OCI-LY7 (cell line): Measurements from ENCODE around the gene CCNB1IP1. TPM values are rescaled to one million over a fixed set of nuclear protein-coding genes. Genes with fewer than 3 reads are reported as not detected.

Source experiments
- BruUV-seq: library from RNA; stranded (reverse); fragments of 400-500 nt; replicated peaks from 2 replicates; lab custom pipeline; 2021; lab: Mats Ljungman, UMichigan
- CTCF ChIA-PET: fragments of 300-600 bp; sonication (Branson Sonifier 250); formaldehyde crosslinking; loops from one replicate; lab custom pipeline; 2022; ENCODE audit warnings: antibody characterized with exemption; ENCODE audit not compliant: unreplicated experiment; lab: Charles Lee
- POLR2A ChIA-PET: fragments of 300-600 bp; sonication (Branson Sonifier 250); formaldehyde crosslinking; loops from one replicate; lab custom pipeline; 2022; ENCODE audit warnings: antibody characterized with exemption; lab: Charles Lee
- DNase-seq: peaks from one replicate; pipeline ENCODE4 v3.0.0-alpha.2; 2015; ENCODE audit warnings: low spot score
- H2AFZ ChIP-seq: fragments of 200-600 bp; sonication (generic), shearing (Covaris generic); 2 replicates; pipeline ENCODE4 v1.6.1; 2014; ENCODE audit warnings: mild to moderate bottlenecking, antibody characterized with exemption, low read length, moderate library complexity
- H3K27ac ChIP-seq: fragments of 200-600 bp; sonication (generic); 2 replicates; pipeline ENCODE4 v1.5.1; 2014; ENCODE audit warnings: mixed run types, low read depth, mild to moderate bottlenecking, moderate library complexity, low read length, inconsistent platforms; ENCODE audit not compliant: poor library complexity, severe bottlenecking
- H3K36me3 ChIP-seq: fragments of 200-600 bp; sonication (generic); 2 replicates; pipeline ENCODE4 v1.6.1; 2014; ENCODE audit warnings: mild to moderate bottlenecking, antibody characterized with exemption, low read length, moderate library complexity, mixed read lengths; ENCODE audit not compliant: insufficient read depth
- H3K4me1 ChIP-seq: fragments of 200-600 bp; sonication (generic); 2 replicates; pipeline ENCODE4 v1.5.1; 2014; ENCODE audit warnings: mild to moderate bottlenecking, low read length; ENCODE audit not compliant: insufficient read depth, poor library complexity, severe bottlenecking
- H3K4me2 ChIP-seq: fragments of 200-600 bp; sonication (generic); 2 replicates; pipeline ENCODE4 v1.6.1; 2014; ENCODE audit warnings: mild to moderate bottlenecking, low read length
- H3K4me3 ChIP-seq: fragments of 200-600 bp; sonication (generic); 2 replicates; pipeline ENCODE4 v1.5.1; 2014; ENCODE audit warnings: mild to moderate bottlenecking, low read depth, low read length; ENCODE audit not compliant: poor library complexity, severe bottlenecking
- H3K79me2 ChIP-seq: fragments of 200-600 bp; sonication (generic); 2 replicates; pipeline ENCODE4 v1.6.1; 2016; ENCODE audit warnings: low read depth, mild to moderate bottlenecking, low read length, moderate library complexity, mixed read lengths; ENCODE audit not compliant: insufficient read depth
- H3K9me2 ChIP-seq: fragments of 200-600 bp; sonication (generic); 2 replicates; pipeline ENCODE4 v1.6.1; 2016; ENCODE audit warnings: mild to moderate bottlenecking, low read length, mixed read lengths; ENCODE audit not compliant: insufficient read depth
- H3K9me3 ChIP-seq: fragments of 200-600 bp; sonication (generic); 2 replicates; pipeline ENCODE4 v1.6.1; 2014; ENCODE audit warnings: mild to moderate bottlenecking, mixed run types, low read length, mixed read lengths
- H4K20me1 ChIP-seq: fragments of 200-600 bp; sonication (generic); 2 replicates; pipeline ENCODE4 v1.6.1; 2014; ENCODE audit warnings: mild to moderate bottlenecking, antibody characterized with exemption, low read length, moderate library complexity, mixed read lengths; ENCODE audit not compliant: insufficient read depth
- EZH2phosphoT487 ChIP-seq: fragments of 200-600 bp; sonication (generic); IDR thresholded peaks from 2 replicates; pipeline ENCODE4 v1.6.1; 2018; ENCODE audit warnings: low read depth, borderline replicate concordance, mild to moderate bottlenecking, mixed run types, antibody characterized with exemption, low read length, moderate library complexity, mixed read lengths
- intact Hi-C: fragments of 100-400 bp; cut with micrococcal nuclease; formaldehyde crosslinking; loops from one replicate; pipeline ENCODE4 v1.10.0; 2022; ENCODE audit not compliant: unreplicated experiment
- total RNA-seq, 2 experiments: library from RNA; depleted of rRNA in 1 of 2; stranded (reverse); fragments of >200 nt in 1 of 2; shearing (Covaris generic) in 1 of 2; gene quantifications; 2 replicates each; pipeline ENCODE4 v1.2.3, GENCODE V29; 2014 to 2022
- TF ChIP-seq, protein P1 (sequence below): fragments of 200-600 bp; sonication (generic); conservative IDR thresholded peaks from 2 replicates; pipeline ENCODE4 v1.5.1; 2014; ENCODE audit warnings: mild to moderate bottlenecking, antibody characterized with exemption, low read length, moderate library complexity, mixed read lengths

The CCNB1IP1 gene
- total RNA-seq, 2 experiments from 2014 or later, result 46.5 to 58.5 TPM

DNA sequence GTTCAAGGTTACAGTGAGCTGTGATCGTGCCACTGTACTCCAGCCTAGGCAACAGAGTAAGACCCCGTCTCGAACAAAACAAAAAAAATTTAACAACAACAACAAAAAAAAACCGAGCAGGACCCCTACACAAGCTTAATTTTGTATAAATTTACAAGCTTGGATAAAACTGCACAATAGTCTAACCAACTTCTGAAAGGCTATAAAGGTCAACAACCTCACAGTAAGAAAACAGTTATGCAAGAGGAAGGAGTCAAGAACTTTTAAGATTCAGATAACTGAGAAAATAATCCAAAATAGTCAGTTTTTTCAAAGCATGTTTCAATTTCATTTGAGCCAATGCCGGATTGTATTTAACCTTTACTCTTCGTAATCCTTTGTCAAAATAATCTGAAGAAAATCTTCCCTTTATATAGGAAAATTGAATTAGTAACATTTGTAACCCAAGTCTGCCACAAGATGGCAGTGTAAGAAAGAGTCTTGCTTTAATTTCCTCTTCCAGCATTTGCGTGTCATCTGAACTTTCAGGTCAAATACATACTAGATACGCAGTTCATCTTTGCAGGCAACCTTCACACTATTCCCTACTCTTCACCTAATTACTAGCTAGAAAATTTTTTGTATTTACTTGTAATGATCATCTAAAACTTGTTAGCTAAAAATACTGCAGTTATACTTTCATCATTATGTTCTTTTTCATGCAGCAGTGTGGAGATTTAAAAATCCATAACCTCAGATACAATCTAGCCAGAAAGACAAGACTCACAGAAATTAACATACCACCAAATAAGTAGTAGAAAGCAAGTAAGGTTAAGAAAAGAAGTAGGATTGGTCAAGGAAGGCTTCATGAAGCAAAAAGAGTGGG is 5.8 kb downstream of the CCNB1IP1 start:
- peaks cover 75% of the 10 kb centered on the region for H3K79me2 ChIP-seq
- H3K4me1 ChIP-seq, result peaks cover 50% of the 10 kb centered on the region
- peak; percentile 79 for DNase-seq
- no peaks in the 10 kb centered on the region for H3K9me2 ChIP-seq
- no peak overlapping the region for H2AFZ ChIP-seq
- TF ChIP-seq, protein P1, sequence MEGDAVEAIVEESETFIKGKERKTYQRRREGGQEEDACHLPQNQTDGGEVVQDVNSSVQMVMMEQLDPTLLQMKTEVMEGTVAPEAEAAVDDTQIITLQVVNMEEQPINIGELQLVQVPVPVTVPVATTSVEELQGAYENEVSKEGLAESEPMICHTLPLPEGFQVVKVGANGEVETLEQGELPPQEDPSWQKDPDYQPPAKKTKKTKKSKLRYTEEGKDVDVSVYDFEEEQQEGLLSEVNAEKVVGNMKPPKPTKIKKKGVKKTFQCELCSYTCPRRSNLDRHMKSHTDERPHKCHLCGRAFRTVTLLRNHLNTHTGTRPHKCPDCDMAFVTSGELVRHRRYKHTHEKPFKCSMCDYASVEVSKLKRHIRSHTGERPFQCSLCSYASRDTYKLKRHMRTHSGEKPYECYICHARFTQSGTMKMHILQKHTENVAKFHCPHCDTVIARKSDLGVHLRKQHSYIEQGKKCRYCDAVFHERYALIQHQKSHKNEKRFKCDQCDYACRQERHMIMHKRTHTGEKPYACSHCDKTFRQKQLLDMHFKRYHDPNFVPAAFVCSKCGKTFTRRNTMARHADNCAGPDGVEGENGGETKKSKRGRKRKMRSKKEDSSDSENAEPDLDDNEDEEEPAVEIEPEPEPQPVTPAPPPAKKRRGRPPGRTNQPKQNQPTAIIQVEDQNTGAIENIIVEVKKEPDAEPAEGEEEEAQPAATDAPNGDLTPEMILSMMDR, result peak; percentile 97
- TF ChIP-seq EZH2phosphoT487, result no peak
- H3K9me3 ChIP-seq, result no peaks in the 10 kb centered on the region
- intact Hi-C loops, result loop anchor here (1.0 to 2.0 kb wide), 2 partner anchors 86 to 282 kb away; partner anchors contain the start of gene TEP1
- ChIA-PET POLR2A (interaction anchor here (0.5 to 4.3 kb wide), 17 partner anchors 11 to 558 kb away, joined by 3 to 76 read pairs (median 4); partner anchors contain the start of genes APEX1, OSGEP, PARP2 and PNP), CTCF (interaction anchor here (0.6 to 1.9 kb wide), 7 partner anchors 16 to 283 kb away, joined by 3 to 11 read pairs (median 3); partner anchors contain the start of gene PARP2)
- BruUV-seq, result no TSS peak
- H3K27ac ChIP-seq, result peak overlapping the region; percentile 10
- H3K4me3 ChIP-seq, result peak overlapping the region; percentile 13
- H3K36me3 ChIP-seq, result peaks cover 82% of the 10 kb centered on the region
- H3K4me2 ChIP-seq, result peak overlapping the region; percentile 44
- peaks cover 24% of the 10 kb centered on the region; the same call in 1 of the 2 replicates for H4K20me1 ChIP-seq

- no peak for TF ChIP-seq EZH2phosphoT487
- TF ChIP-seq, protein P1, result no peak
- Histone ChIP-seq H3K9me2 (no peaks in the 10 kb centered on the region), H3K4me2 (no peak overlapping the region), H3K9me3 (no peaks in the 10 kb centered on the region), H4K20me1 (no peaks in the 10 kb centered on the region), H3K79me2 (peaks cover under 1% of the 10 kb centered on the region; the same call in 1 of the 2 replicates), H2AFZ (no peak overlapping the region), H3K4me3 (no peak overlapping the region), H3K36me3 (peaks cover 90% of the 10 kb centered on the region), H3K4me1 (no peaks in the 10 kb centered on the region), H3K27ac (no peak overlapping the region)
- CTCF ChIA-PET, result no interaction called here
- POLR2A ChIA-PET, result interaction anchor here (1.0 kb wide), 1 partner anchor 12 kb away, joined by 5 read pairs; no protein-coding TSS in a partner anchor
- no TSS peak for BruUV-seq
- intact Hi-C loops, result no loop called here
- no peak for DNase-seq
Measured at GRCh38 chr14:20317720-20318119, 15.4 kb downstream of the CCNB1IP1 start.

DNA sequence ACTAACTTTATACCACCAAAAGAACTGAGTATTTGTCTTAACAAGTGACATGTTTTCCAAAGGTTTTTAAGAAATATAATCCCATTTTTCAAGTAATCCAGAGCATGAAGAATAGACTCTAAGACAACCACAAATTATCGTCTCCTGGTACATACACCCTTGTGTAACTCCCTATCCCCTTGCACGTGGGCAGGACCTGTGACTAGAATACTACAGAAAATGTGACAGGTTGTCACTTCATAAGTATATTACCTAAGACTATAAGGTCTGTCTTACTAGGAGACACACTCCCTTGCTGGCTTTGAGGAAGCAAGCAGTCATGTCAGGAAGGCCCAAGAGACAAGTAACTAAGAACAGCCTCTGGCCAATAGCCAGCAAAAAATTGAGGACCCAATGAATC is 19.1 kb downstream of the CCNB1IP1 start:
- no peak overlapping the region for H3K27ac ChIP-seq
- H2AFZ ChIP-seq, result no peak overlapping the region
- peaks cover 70% of the 10 kb centered on the region for H3K36me3 ChIP-seq
- H4K20me1 ChIP-seq, result no peaks in the 10 kb centered on the region
- H3K9me2 ChIP-seq, result no peaks in the 10 kb centered on the region
- POLR2A ChIA-PET, result no interaction called here
- no peak for TF ChIP-seq EZH2phosphoT487
- TF ChIP-seq, protein P1, result no peak
- H3K4me1 ChIP-seq, result no peaks in the 10 kb centered on the region
- intact Hi-C loops, result no loop called here
- no peaks in the 10 kb centered on the region for H3K79me2 ChIP-seq
- H3K4me3 ChIP-seq, result no peak overlapping the region
- DNase-seq, result no peak
- CTCF ChIA-PET, result no interaction called here
- H3K9me3 ChIP-seq, result no peaks in the 10 kb centered on the region
- no TSS peak for BruUV-seq
- no peak overlapping the region for H3K4me2 ChIP-seq
